HepG2 (cell line): ENCODE data around the gene RGS11. TPM values are rescaled to one million over a fixed set of nuclear protein-coding genes. Genes with fewer than 3 reads are reported as not detected.

ENCODE experiments used
- CTCF ChIP-seq: sonication (generic); formaldehyde crosslinking; IDR thresholded peaks from 2 replicates; pipeline ENCODE4 v1.5.0; 2020; ENCODE audit warnings: mild to moderate bottlenecking, missing genetic modification reagents, moderate library complexity
- DRAP1 ChIP-seq: IDR thresholded peaks from 2 replicates; pipeline ENCODE4 v1.6.1; 2016; ENCODE audit warnings: missing genetic modification reagents, missing compliant biosample characterization
- PLRG1 ChIP-seq: fragments of 450-650 bp; conservative IDR thresholded peaks from 2 replicates; pipeline ENCODE4 v1.6.1; 2016
- RBAK ChIP-seq: sonication (generic); formaldehyde crosslinking; IDR thresholded peaks from 2 replicates; pipeline ENCODE4 v1.5.1; 2020; ENCODE audit warnings: mild to moderate bottlenecking, missing genetic modification reagents
- RBFOX2 ChIP-seq: fragments of 200-400 bp; formaldehyde crosslinking; IDR thresholded peaks from 2 replicates; pipeline ENCODE4 v1.6.1; 2017; ENCODE audit warnings: low read depth, mild to moderate bottlenecking, low read length
- SP5 ChIP-seq: IDR thresholded peaks from 2 replicates; pipeline ENCODE4 v1.6.1; 2016; ENCODE audit warnings: low read depth, borderline replicate concordance
- ZBED4 ChIP-seq: sonication (generic); formaldehyde crosslinking; IDR thresholded peaks from 2 replicates; pipeline ENCODE4 v1.4.0; 2020; ENCODE audit warnings: missing genetic modification reagents, borderline replicate concordance
- ZNF331 ChIP-seq: sonication (generic); formaldehyde crosslinking; IDR thresholded peaks from 2 replicates; pipeline ENCODE4 v1.4.0; 2020; ENCODE audit warnings: missing genetic modification reagents
- polyA plus RNA-seq, 8 experiments: library from polyadenylated mRNA; depleted of rRNA in 3 of 8; stranded (reverse) in 7 of 8; unstranded in 1 of 8; fragments of >200 nt; fragmentation: Illumina TruSeq in 4 of 8; extraction: Trizol in 4 of 8; gene quantifications; 2 replicates each; pipeline versions ENCODE4 v1.2.1 to v1.2.3, GENCODE V29; 2011 to 2016; ENCODE audit warnings: low read depth in 4 of 8, missing spikeins in 1 of 8, mixed read lengths in 1 of 8; ENCODE audit not compliant: insufficient read depth in 1 of 8
- total RNA-seq, 5 experiments: library from RNA; depleted of rRNA; stranded (reverse); fragments of >200 nt; fragmentation: Illumina TruSeq; extraction: Trizol; gene quantifications; 2 replicates each; pipeline ENCODE4 v1.2.3, GENCODE V29; 2016; ENCODE audit warnings: low read depth in 1 of 5

The RGS11 gene
- total and polyA plus RNA-seq, 2 of the 13 experiments (the other 11 are each of a cell fraction or from before 2014, with no cell fraction given): 0.11 TPM; not detected in 1

- TF ChIP-seq DRAP1 (CRISPR knock-in tag) (no peak), RBAK (CRISPR knock-in tag) (no peak), ZNF331 (CRISPR knock-in tag) (no peak), RBFOX2 (no peak), PLRG1 (no peak), ZBED4 (CRISPR knock-in tag) (no peak), CTCF (no peak), SP5 (CRISPR knock-in tag) (no peak)
These were observed 33.5 kb downstream of the RGS11 start (continued) for GRCh38 chr16:242281-242680.
